Neural progenitor cell (in vitro differentiated cells): Measurements from ENCODE around the gene TIFAB.

Experiments used
- EZH2 ChIP-seq: fragments of 200-600 bp; sonication (generic); IDR thresholded peaks from 2 replicates; pipeline ENCODE4 v1.6.1; 2017; ENCODE audit warnings: antibody characterized with exemption, mild to moderate bottlenecking, moderate library complexity
- EZH2phosphoT487 ChIP-seq: fragments of 200-600 bp; sonication (generic); IDR thresholded peaks from 2 replicates; pipeline ENCODE4 v1.6.1; 2017; ENCODE audit warnings: antibody characterized with exemption
- TF ChIP-seq, protein P1 (sequence below): fragments of 200-600 bp; sonication (generic); IDR thresholded peaks from 2 replicates; pipeline ENCODE4 v1.5.1; 2017; ENCODE audit warnings: antibody characterized with exemption, mild to moderate bottlenecking

DNA sequence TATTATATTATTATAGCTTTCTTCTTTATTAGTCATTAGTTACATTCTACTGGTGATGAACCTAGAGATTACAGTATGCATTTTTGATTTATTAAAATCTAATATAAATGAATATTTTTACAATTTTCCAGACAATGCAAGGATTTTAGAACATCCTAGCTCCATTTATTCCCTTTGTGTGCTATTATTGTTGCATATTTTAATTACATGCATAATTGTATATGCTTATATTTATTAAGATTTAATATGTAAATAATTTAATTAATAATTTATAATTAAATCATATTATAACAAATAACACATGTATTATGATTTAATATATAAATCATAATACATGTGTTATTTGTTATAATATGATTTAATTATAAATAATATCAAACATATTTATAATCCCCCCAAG, 29.7 kb downstream of the TIFAB start:
- TF ChIP-seq, protein P1, sequence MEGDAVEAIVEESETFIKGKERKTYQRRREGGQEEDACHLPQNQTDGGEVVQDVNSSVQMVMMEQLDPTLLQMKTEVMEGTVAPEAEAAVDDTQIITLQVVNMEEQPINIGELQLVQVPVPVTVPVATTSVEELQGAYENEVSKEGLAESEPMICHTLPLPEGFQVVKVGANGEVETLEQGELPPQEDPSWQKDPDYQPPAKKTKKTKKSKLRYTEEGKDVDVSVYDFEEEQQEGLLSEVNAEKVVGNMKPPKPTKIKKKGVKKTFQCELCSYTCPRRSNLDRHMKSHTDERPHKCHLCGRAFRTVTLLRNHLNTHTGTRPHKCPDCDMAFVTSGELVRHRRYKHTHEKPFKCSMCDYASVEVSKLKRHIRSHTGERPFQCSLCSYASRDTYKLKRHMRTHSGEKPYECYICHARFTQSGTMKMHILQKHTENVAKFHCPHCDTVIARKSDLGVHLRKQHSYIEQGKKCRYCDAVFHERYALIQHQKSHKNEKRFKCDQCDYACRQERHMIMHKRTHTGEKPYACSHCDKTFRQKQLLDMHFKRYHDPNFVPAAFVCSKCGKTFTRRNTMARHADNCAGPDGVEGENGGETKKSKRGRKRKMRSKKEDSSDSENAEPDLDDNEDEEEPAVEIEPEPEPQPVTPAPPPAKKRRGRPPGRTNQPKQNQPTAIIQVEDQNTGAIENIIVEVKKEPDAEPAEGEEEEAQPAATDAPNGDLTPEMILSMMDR, result no peak
- TF ChIP-seq EZH2 (no peak), EZH2phosphoT487 (no peak)
